GM12872 (cell line): ENCODE data around the gene WDR5.

Source experiments
- CTCF ChIP-seq: IDR thresholded peaks from 3 replicates; pipeline ENCODE4 v1.5.1; 2011; ENCODE audit warnings: low read depth, mild to moderate bottlenecking, low read length, moderate library complexity; ENCODE audit not compliant: insufficient read depth

WDR5 gene

GRCh38 chr9:134111064-134111463 lies 24.8 kb upstream of the WDR5 start:
- no peak for TF ChIP-seq CTCF

GRCh38 chr9:134112561-134112960 lies 23.3 kb upstream of the WDR5 start:
- no peak for TF ChIP-seq CTCF

- TF ChIP-seq CTCF, result no peak
These were observed 12.1 kb upstream of the WDR5 start for GRCh38 chr9:134123764-134124128.

GRCh38 chr9:134125413-134126095 lies 10.3 kb upstream of the WDR5 start:
- TF ChIP-seq CTCF, result no peak

- no peak for TF ChIP-seq CTCF
These were observed 9.5 kb upstream of the WDR5 start for GRCh38 chr9:134126373-134126772.

- TF ChIP-seq CTCF, result no peak
These were observed 8.8 kb upstream of the WDR5 start for GRCh38 chr9:134127065-134127580.

- no peak for TF ChIP-seq CTCF
These were observed 8.3 kb upstream of the WDR5 start for GRCh38 chr9:134127616-134128015.
